HT-29 (cell line): ENCODE results near the gene GRP. TPM values are rescaled to one million over a fixed set of nuclear protein-coding genes. Genes with fewer than 3 reads are reported as not detected.

ENCODE experiments used
- total RNA-seq: library from RNA; depleted of rRNA; stranded (reverse); fragments of >200 nt; shearing (Covaris generic); gene quantifications from 2 replicates; pipeline ENCODE4 v1.2.3, GENCODE V29; 2014; rRNA removed

GRP gene
- total RNA-seq, 1 experiment from 2014 or later = not detected

Other genes starting within 250 kb of the GRP start
- gene SEC11C, start 80.3 kb upstream of the GRP start, total RNA-seq = 22.1 and 25.2 TPM in 2 replicates
- not detected in 2 replicates for gene RAX, start 53.3 kb downstream of the GRP start, total RNA-seq
- not detected in 2 replicates for gene CPLX4, start 98.5 kb downstream of the GRP start, total RNA-seq
- gene LMAN1, start 139.1 kb downstream of the GRP start, total RNA-seq = 36.6 and 46.2 TPM in 2 replicates